Psoas muscle (tissue), 8 donors: ENCODE measurements around the gene CFAP57. TPM values are rescaled to one million over a fixed set of nuclear protein-coding genes. Genes with fewer than 3 reads are reported as not detected.
"Not testable (repeated sequence)": the region's sequence is repeated elsewhere in the genome, so short reads cannot be mapped to it uniquely, and the experiment has no call there.

Experiments
- ATAC-seq, 4 donors: fragments of 200-7000 bp; cut with Tn5 transposase; one replicate each; pipeline ENCODE4 v1.9.1; 2020; ENCODE audit warnings: moderate library complexity in 3 of 4, mild to moderate bottlenecking in 2 of 4
- DNase-seq, 2 donors: peaks; one replicate each; pipeline ENCODE4 v3.0.0-alpha.2; 2020
- H3K27ac ChIP-seq: fragments of 200-600 bp; one replicate; pipeline ENCODE4 v1.8.0; 2022
- H3K27me3 ChIP-seq, 3 donors: fragments of 200-600 bp in 1 of 3; one replicate each; pipeline versions ENCODE4 v1.6.1 to v1.8.0; 2013 to 2022; ENCODE audit warnings: low read length in 2 of 3, mild to moderate bottlenecking in 2 of 3, moderate library complexity in 1 of 3; ENCODE audit not compliant: insufficient read depth in 3 of 3
- H3K36me3 ChIP-seq, 2 donors: fragments of 200-600 bp in 1 of 2; one replicate each; pipeline versions ENCODE4 v1.6.1 to v1.8.0; 2013 to 2022; ENCODE audit warnings: low read depth in 1 of 2, mild to moderate bottlenecking in 1 of 2, moderate library complexity in 1 of 2; ENCODE audit not compliant: insufficient read depth in 1 of 2
- H3K4me1 ChIP-seq: fragments of 200-600 bp; one replicate; pipeline ENCODE4 v1.8.0; 2022
- H3K4me3 ChIP-seq: fragments of 200-600 bp; one replicate; pipeline ENCODE4 v1.8.0; 2022; ENCODE audit warnings: mild to moderate bottlenecking
- H3K9me3 ChIP-seq: fragments of 200-600 bp; one replicate; pipeline ENCODE4 v1.8.0; 2022
- WGBS, 3 donors: extraction: QIAGEN DNeasy Blood & Tissue Kit; methylation state at CpG; one replicate each; pipeline versions ENCODE4 v1.1.6 to v1.1.7; 2013; 5-methylcytosine and 5-hydroxymethylcytosine counted together
- intact Hi-C, 2 donors: fragments of 100-400 bp; cut with DNase I; formaldehyde crosslinking; loops; one replicate each; pipeline versions ENCODE4 v1.11.0 to v1.14.2; 2022
- polyA plus RNA-seq, 3 donors: library from polyadenylated mRNA; stranded (reverse); fragments of 200-250 nt; gene quantifications; one replicate each; pipeline ENCODE4 v1.2.3, GENCODE V29; 2013
- total RNA-seq, 4 donors: library from RNA; stranded (reverse); fragmentation: NEBNext Ultra II Directional in 2 of 4; extraction: Animal tissue kit (Norgen Biotek cat#: 25700) in 2 of 4; gene quantifications; one replicate each; pipeline versions ENCODE4 v1.2.1 to v1.2.4, GENCODE V29; 2021 to 2023
- TF ChIP-seq, protein P1 (sequence below): fragments of 200-600 bp; IDR thresholded peaks from one replicate; pipeline ENCODE4 v1.8.0; 2022; ENCODE audit warnings: antibody characterized with exemption
- donor health status: healthy with polysubstance abuse.
- donor health status: DM: no; HTN: no; CAD: no; lungs with moderate emphysema.
- donor health status: Bipolar disorder and iron deficiency.
- donor health status: healthy.
- donor health status: DM: yes; HTN: yes; CAD: no.
- donor health status: DM: no; HTN: no; CAD: no.
- donor health status: DM: no; HTN: no; CAD: no.
- donor health status: DM: yes; HTN: yes; CAD: no.

The CFAP57 gene
- total and polyA plus RNA-seq, 7 donors: 0.04 to 0.26 (median 0.11) TPM; not detected in 3

DNA sequence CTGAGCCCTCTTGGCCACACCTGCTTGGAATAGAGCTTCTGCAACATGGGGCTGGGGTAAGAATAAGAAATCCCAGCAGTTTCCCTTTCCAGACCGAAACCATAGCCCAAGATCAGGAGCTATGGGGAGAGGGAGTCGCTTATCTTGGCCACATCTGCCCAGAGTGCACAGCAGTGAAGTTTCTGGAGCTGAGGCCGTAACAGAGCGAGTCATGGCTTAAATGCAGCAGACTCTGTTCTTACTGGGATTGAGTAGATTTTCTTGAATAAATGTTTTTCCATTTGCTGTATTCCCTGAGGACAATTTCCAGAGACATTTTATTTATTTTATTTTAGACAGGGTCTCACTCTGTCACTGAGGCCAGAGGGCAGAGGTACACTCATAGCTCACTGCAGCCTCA is 33.5 kb downstream of the CFAP57 start:
- peaks cover 7% of the 10 kb centered on the region for H3K4me1 ChIP-seq
- no peaks in the 10 kb centered on the region for H3K9me3 ChIP-seq
- DNase-seq (no peak), ATAC-seq (no peak)
- H3K27ac ChIP-seq: peak overlapping the region; percentile 55
- no peak overlapping the region for H3K4me3 ChIP-seq
- no peaks in the 10 kb centered on the region for H3K27me3 ChIP-seq
- TF ChIP-seq, protein P1, sequence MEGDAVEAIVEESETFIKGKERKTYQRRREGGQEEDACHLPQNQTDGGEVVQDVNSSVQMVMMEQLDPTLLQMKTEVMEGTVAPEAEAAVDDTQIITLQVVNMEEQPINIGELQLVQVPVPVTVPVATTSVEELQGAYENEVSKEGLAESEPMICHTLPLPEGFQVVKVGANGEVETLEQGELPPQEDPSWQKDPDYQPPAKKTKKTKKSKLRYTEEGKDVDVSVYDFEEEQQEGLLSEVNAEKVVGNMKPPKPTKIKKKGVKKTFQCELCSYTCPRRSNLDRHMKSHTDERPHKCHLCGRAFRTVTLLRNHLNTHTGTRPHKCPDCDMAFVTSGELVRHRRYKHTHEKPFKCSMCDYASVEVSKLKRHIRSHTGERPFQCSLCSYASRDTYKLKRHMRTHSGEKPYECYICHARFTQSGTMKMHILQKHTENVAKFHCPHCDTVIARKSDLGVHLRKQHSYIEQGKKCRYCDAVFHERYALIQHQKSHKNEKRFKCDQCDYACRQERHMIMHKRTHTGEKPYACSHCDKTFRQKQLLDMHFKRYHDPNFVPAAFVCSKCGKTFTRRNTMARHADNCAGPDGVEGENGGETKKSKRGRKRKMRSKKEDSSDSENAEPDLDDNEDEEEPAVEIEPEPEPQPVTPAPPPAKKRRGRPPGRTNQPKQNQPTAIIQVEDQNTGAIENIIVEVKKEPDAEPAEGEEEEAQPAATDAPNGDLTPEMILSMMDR: no peak
- no peaks in the 10 kb centered on the region for H3K36me3 ChIP-seq
- intact Hi-C loops: no loop called here
- WGBS, 3 donors: 71 to 85% (median 77%) methylated on average over 4 of the region's 4 CpGs

DNA sequence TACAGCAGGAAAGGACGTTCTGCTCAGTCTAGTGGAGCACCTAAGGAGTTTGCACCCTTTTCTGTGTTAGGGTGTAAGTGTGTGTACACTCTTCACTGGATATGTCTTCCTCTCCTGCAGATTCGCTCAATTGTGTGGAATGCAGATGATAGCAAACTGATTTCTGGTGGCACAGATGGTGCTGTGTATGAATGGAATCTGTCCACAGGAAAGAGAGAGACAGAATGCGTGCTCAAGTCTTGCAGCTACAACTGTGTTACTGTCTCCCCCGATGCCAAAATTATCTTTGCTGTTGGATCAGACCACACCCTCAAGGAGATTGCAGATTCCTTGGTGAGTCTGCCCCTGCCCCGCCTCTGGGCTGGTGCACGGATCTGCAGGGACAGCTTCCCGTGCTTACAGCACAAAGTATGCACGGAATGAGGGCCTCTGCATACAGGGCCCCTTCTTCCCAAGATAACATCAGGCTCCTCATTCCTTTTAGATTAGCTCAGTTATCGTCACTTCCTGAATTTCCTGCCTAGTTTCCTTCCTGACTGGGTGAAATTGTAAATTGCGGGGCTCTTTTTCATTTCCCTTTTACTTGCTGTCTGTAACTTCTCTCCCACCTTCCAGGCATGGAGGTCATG is 34.6 kb downstream of the CFAP57 start:
- no peaks in the 10 kb centered on the region for H3K36me3 ChIP-seq
- no peak for DNase-seq
- H3K27me3 ChIP-seq: no peaks in the 10 kb centered on the region
- ATAC-seq: peak; percentile 40 to 71 (median 58)
- TF ChIP-seq, protein P1: no peak
- WGBS, 3 donors: 13 to 18% (median 16%) methylated on average over 10 of the region's 10 CpGs
- H3K4me3 ChIP-seq: no peak overlapping the region
- intact Hi-C loops: no loop called here
- no peaks in the 10 kb centered on the region for H3K9me3 ChIP-seq
- H3K27ac ChIP-seq: peak overlapping the region; percentile 55
- H3K4me1 ChIP-seq: peaks cover 7% of the 10 kb centered on the region

DNA sequence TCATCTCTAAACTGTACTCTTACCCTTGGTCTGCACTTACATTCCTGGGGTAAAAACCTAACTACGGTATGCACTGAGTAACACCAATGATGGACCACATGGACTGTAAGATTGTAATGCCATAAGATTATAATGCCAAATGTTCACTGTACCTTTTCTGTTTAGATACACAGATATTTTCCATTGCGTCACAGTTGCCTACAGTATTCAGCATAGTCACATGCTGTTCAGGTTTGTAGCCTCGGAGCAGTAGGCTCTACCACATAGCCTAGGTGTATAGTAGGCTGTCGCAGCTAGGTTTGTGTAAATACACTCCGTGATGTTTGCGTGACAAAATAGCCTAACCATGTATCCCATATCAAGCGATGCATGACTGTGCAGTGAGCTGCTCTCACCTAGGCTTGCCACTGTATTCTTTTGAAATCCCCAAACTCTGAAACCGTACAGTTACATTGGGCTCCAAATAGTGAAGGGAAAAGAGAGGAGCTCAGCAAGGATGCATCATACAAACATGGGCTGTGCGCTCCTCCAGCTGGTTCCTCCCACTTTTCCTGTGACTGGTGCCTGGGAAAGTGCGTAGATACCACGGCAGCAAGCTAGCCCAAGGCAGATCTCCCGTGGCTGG is 35.2 kb downstream of the CFAP57 start:
- no peak for DNase-seq
- H3K36me3 ChIP-seq: no peaks in the 10 kb centered on the region
- H3K4me3 ChIP-seq: no peak overlapping the region
- intact Hi-C loops: no loop called here
- H3K9me3 ChIP-seq: no peaks in the 10 kb centered on the region
- H3K27me3 ChIP-seq: no peaks in the 10 kb centered on the region
- 76 to 80% (median 76%) methylated on average over 12 of the region's 12 CpGs for WGBS, 3 donors
- TF ChIP-seq, protein P1: no peak
- peaks cover 7% of the 10 kb centered on the region for H3K4me1 ChIP-seq
- H3K27ac ChIP-seq: peak overlapping the region; percentile 55
- ATAC-seq: peak in 1 of 4 donors; percentile 35

DNA sequence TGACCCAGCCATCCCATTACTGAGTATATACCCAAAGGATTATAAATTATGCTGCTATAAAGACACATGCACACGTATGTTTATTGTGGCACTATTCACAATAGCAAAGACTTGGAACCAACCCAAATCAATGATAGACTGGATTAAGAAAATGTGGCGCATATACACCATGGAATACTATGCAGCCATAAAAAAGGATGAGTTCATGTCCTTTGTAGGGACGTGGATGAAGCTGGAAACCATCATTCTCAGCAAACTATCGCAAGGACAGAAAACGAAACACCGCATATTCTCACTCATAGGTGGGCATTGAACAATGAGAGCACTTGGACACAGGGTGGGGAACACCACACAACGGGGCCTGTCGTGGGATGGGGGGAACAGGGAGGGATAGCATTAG is 36.1 kb downstream of the CFAP57 start:
- H3K4me3 ChIP-seq, ATAC-seq, H3K9me3 ChIP-seq, DNase-seq, H3K27ac ChIP-seq, H3K36me3 ChIP-seq, intact Hi-C loops, H3K27me3 ChIP-seq, H3K4me1 ChIP-seq: not testable (repeated sequence)
- WGBS, 3 donors: 92 to 94% (median 93%) methylated on average over 7 to 8 of the region's 8 CpGs

DNA sequence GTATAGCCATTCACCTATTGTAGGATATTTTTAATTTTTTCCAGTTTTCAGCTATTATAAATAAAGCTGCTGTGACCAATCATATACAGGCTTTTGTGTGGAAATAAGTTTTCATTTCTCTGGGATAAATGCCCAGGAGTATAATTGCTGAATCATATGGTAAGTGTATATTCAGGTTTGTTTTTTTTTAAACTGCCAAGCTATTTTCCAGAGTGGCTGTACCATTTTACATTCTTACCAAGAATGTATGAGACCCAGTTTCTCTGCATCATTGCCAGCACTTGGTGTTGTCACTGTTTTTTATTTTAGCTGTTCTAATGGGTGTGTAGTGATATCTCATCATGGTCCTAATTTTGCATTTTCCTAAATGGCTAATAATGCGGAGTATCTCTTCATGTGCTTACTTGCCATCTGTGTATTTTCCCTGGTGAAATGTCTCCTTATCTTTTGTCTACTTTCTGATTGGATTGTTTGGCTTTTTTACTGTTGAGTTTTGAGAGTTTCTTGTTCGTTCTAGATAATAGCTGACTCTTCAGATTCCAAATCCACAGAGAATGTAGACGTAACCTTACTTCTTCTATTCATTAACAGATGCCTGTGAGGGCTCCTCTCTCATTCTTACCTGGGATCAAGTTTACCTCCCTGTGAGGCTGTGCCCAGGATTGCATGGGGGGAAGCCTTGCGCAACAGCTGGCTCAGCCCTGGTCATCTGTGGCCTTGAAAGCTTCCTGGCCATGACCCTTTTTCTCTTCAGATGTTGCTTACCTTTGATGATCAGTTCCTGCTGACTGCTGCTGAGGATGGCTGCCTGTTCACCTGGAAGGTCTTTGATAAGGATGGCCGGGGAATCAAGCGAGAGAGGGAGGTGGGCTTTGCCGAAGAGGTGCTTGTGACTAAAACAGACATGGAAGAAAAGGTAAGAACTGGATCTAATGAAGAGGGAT is 42.6 kb downstream of the CFAP57 start:
- no peaks in the 10 kb centered on the region for H3K9me3 ChIP-seq
- ATAC-seq (no peak), DNase-seq (no peak)
- no peak overlapping the region for H3K4me3 ChIP-seq
- TF ChIP-seq, protein P1: no peak
- 72 to 83% (median 75%) methylated on average over 7 of the region's 7 CpGs for WGBS, 3 donors
- H3K4me1 ChIP-seq: no peaks in the 10 kb centered on the region
- H3K27me3 ChIP-seq: no peaks in the 10 kb centered on the region
- no peak overlapping the region for H3K27ac ChIP-seq
- intact Hi-C loops: no loop called here
- no peaks in the 10 kb centered on the region for H3K36me3 ChIP-seq
